Upper lobe of right lung (tissue), 1 donor: ENCODE measurements around the gene KCNT1. TPM values are rescaled to one million over a fixed set of nuclear protein-coding genes. Genes with fewer than 3 reads are reported as not detected.

Source experiments
- ATAC-seq: fragments of 200-7000 bp; cut with Tn5 transposase; one replicate; pipeline ENCODE4 v1.9.1; 2020; ENCODE audit warnings: mild to moderate bottlenecking, moderate library complexity
- DNase-seq: peaks from one replicate; pipeline ENCODE4 v3.0.0-alpha.2; 2020
- H3K27ac ChIP-seq: fragments of 200-600 bp; one replicate; pipeline ENCODE4 v1.8.0; 2022
- H3K27me3 ChIP-seq: fragments of 200-600 bp; one replicate; pipeline ENCODE4 v1.8.0; 2022; ENCODE audit warnings: mild to moderate bottlenecking
- H3K36me3 ChIP-seq: fragments of 200-600 bp; one replicate; pipeline ENCODE4 v1.8.0; 2022
- H3K4me1 ChIP-seq: fragments of 200-600 bp; one replicate; pipeline ENCODE4 v1.8.0; 2022
- H3K4me3 ChIP-seq: fragments of 200-600 bp; one replicate; pipeline ENCODE4 v1.8.0; 2022; ENCODE audit warnings: mild to moderate bottlenecking
- H3K9me3 ChIP-seq: fragments of 200-600 bp; one replicate; pipeline ENCODE4 v1.8.0; 2022
- intact Hi-C: fragments of 100-400 bp; cut with DNase I; formaldehyde crosslinking; loops from one replicate; pipeline ENCODE4 v1.11.0; 2022
- total RNA-seq: library from RNA; stranded (reverse); fragmentation: NEBNext Ultra II Directional; extraction: Animal tissue kit (Norgen Biotek cat#: 25700); gene quantifications from one replicate; pipeline ENCODE4 v1.2.1, GENCODE V29; 2021
- TF ChIP-seq, protein P1 (sequence below): fragments of 200-600 bp; IDR thresholded peaks from one replicate; pipeline ENCODE4 v1.8.0; 2022; ENCODE audit warnings: antibody characterized with exemption
- donor health status: DM: no; HTN: yes; CAD: no; lungs with severe emphysema.

KCNT1 gene
- total RNA-seq, 1 donor from 2014 or later, result 0.29 TPM

- H3K4me1 ChIP-seq, result no peaks in the 10 kb centered on the region
- DNase-seq (peak; percentile 52), ATAC-seq (no peak)
- TF ChIP-seq, protein P1, sequence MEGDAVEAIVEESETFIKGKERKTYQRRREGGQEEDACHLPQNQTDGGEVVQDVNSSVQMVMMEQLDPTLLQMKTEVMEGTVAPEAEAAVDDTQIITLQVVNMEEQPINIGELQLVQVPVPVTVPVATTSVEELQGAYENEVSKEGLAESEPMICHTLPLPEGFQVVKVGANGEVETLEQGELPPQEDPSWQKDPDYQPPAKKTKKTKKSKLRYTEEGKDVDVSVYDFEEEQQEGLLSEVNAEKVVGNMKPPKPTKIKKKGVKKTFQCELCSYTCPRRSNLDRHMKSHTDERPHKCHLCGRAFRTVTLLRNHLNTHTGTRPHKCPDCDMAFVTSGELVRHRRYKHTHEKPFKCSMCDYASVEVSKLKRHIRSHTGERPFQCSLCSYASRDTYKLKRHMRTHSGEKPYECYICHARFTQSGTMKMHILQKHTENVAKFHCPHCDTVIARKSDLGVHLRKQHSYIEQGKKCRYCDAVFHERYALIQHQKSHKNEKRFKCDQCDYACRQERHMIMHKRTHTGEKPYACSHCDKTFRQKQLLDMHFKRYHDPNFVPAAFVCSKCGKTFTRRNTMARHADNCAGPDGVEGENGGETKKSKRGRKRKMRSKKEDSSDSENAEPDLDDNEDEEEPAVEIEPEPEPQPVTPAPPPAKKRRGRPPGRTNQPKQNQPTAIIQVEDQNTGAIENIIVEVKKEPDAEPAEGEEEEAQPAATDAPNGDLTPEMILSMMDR, result no peak
- H3K27me3 ChIP-seq, result no peaks in the 10 kb centered on the region
- H3K4me3 ChIP-seq, result no peak overlapping the region
- intact Hi-C loops, result no loop called here
- H3K36me3 ChIP-seq, result peaks cover 90% of the 10 kb centered on the region
- H3K9me3 ChIP-seq, result no peaks in the 10 kb centered on the region
- H3K27ac ChIP-seq, result no peak overlapping the region
These were observed 119.1 kb downstream of the KCNT1 start for GRCh38 chr9:135821116-135821515.

DNA sequence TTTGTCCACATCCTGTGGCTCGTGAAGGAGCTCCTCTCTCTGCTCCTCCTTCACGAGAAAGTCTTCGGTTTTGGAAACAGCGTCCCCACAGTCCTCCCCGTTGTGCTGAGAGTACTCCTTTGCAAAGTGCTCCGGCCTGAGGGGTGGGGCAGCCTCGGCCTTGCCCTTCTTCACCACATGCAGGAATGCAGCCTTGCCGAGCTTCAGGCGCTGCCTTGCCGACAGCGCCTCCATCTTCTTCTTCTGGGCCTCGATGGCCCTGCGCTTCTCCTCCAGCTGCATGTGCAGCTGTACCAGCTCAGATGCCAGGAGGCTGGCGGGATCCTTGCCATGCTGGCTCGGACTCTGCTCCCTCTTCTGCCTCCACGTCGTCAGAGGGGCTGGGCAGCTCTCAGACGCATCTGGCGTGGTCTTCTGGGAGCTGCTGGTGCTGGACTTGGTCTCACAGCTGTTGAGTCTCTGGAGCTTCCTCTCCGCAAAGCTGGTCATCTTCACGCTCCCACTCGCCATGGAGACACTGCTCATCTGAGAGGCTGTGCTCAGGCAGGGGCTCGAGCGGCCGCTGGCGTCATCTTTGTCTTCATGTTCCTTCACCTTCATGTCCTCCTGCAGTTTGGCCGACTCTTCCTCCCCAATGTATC, 119.9 kb downstream of the KCNT1 start:
- Histone ChIP-seq H3K9me3 (no peaks in the 10 kb centered on the region), H3K27me3 (no peaks in the 10 kb centered on the region), H3K36me3 (peaks cover 89% of the 10 kb centered on the region), H3K27ac (no peak overlapping the region), H3K4me3 (no peak overlapping the region), H3K4me1 (no peaks in the 10 kb centered on the region)
- intact Hi-C loops, result no loop called here
- TF ChIP-seq, protein P1, result no peak
- ATAC-seq (no peak), DNase-seq (peak; percentile 59)

DNA sequence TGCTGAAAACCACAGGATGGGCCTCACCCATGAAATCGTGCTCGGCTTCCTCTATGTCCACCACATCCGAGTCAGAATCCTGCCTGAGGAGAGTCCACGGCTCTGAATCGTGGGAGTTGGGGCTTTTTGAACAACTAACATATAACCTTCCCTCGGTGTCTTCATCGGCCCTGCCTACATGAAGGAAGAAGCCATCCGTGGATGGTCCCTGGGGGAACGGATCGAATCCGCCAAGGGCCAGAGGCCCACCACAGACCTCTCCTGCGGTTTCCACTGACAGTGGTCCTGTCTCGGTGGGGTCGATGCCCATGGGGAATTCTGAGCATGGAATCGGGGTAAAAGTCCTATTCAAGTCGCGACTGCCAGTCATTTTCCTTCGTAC, 120.4 kb downstream of the KCNT1 start:
- Histone ChIP-seq H3K9me3 (no peaks in the 10 kb centered on the region), H3K27ac (no peak overlapping the region), H3K4me3 (no peak overlapping the region), H3K36me3 (peaks cover 89% of the 10 kb centered on the region), H3K4me1 (no peaks in the 10 kb centered on the region), H3K27me3 (no peaks in the 10 kb centered on the region)
- TF ChIP-seq, protein P1, result no peak
- intact Hi-C loops, result no loop called here
- no peak for ATAC-seq
- no peak for DNase-seq

DNA sequence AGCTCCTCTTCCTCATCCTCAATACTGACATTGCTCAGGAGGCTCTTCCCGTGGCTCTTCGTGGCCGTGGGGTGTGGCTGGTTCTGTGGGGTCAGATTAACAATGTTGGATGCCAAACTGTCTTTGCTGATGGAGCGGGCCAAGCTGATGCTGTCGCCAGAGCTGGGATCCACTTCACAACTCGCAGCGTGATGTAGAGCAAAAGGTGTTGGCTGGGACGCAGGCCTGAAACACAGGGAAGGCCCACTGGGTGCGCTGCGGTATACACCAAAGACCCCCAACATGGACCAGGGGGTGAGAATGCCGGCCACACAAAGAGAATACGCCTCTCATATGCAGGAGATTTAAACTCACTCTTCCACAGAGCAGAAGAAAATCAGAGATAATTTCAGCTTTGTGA, 121.1 kb downstream of the KCNT1 start:
- Histone ChIP-seq H3K27ac (no peak overlapping the region), H3K4me1 (no peaks in the 10 kb centered on the region), H3K9me3 (no peaks in the 10 kb centered on the region), H3K36me3 (peaks cover 85% of the 10 kb centered on the region), H3K4me3 (no peak overlapping the region), H3K27me3 (no peaks in the 10 kb centered on the region)
- no peak for ATAC-seq
- intact Hi-C loops, result no loop called here
- DNase-seq, result no peak
- TF ChIP-seq, protein P1, result no peak

DNA sequence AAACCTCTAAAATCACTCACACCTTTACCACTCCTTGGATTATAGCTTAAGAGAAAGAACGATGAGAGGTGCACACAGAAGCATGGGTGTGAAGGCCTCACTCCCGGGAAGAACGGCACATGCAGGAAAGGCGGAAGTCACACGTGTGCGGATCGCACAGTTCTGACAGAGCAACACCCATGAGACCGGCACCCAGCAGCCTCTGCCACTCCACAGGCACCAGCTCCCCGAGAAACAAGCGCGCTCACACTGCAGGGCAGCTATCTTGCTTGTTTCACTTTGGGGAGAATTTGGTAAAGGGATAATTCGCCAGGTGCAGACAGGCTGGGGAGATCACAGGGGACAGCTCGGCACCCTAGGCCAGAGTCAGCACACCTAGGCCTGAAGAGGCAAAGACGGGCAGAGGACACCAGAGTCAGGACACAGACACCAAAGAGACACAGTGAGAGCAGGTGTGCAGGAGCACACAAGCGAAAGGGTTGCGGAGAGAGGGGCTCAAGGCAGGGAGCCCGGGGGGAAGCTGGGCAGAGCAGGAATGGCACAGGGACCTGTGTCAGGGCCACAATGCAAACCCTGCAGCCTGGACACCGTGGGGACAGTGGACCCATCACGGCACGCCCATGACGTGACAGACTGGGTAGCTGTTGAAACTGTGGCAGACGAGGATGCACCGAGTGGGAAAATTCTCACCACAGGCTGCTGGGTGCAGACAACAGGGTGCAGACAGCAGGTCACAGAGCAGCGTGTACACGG, 123.6 kb downstream of the KCNT1 start:
- no peaks in the 10 kb centered on the region for H3K9me3 ChIP-seq
- no peak overlapping the region for H3K27ac ChIP-seq
- H3K4me3 ChIP-seq, result no peak overlapping the region
- no peaks in the 10 kb centered on the region for H3K27me3 ChIP-seq
- no peaks in the 10 kb centered on the region for H3K4me1 ChIP-seq
- ATAC-seq (no peak), DNase-seq (peak; percentile 49)
- TF ChIP-seq, protein P1, result no peak
- peaks cover 59% of the 10 kb centered on the region for H3K36me3 ChIP-seq
- intact Hi-C loops, result no loop called here
